ENCODE measurements around the gene KDM5D. TPM values are rescaled to one million over a fixed set of nuclear protein-coding genes. Genes with fewer than 3 reads are reported as not detected.
A peak's percentile ranks its signal among the peaks of the same experiment; 100 is the strongest.

The KDM5D gene
- total RNA-seq (10 to 100 TPM in 1 of 6 donors, under 1 TPM in 1, not detected in 4; 0.28 to 29.5 TPM), polyA plus RNA-seq (10 to 100 TPM in 1 of 2 donors, not detected in 1; 43.0 TPM)

DNA sequence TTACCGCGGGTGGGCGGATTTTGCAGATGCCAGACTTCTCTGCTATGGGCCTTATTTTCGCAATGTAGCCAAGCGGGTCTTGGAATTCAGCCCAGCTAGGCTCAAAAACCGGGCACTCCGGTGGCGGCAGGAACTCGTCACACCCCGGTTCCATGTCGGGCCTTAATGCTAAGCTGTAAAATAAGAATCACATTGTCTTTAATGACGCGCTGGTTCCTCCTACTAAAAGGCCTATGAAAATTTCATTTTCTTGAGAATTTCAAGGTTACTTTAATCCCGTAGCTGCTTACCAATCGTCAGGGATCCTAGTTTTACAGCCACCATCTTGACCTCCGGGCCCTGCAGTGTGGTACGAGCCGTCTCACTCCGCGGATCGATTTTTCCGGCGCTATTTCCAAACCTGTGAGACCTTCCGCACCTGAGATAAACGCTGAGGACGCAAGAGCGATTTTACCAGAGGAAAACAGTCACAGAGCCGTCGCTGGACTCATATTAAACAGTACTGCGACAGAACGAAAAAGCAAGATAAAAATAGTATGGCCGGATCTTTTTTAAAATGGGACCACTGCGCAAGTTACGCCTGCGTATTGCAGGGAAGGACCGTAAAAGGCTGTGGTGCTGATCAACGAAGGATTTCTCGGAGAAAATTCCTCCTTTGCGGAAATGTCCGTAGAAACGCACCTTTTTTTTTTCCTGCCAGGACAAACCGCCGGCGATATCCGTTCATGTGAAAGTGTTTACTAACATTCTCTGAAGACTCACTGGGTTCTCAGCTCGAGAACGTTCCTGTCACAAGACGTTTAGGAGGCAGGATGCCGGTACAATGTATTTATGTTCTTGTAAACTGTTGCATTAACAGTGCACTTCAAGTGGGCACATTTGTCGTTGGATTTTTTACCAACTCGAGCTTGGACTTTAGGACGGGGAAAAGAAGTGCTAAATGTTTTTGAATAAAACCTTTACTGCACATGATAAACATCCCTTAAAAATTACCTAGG, at the start of gene KDM5D:
Gene KDM5D (minus strand): TSS at position 346 of the 998 bp plus-strand sequence. CDS start 192 bp downstream, at position 154.
- Histone ChIP-seq H3K4me1 (no peaks in the 10 kb centered on the region), H3K27me3 (no peaks in the 10 kb centered on the region), H3K36me3 (no peaks in the 10 kb centered on the region), H3K27ac (no peak within 1 kb of the TSS), H3K4me3 (no peak within 1 kb of the TSS), H3K9me3 (no peaks in the 10 kb centered on the region)
- 0% methylated on average over 52 of the region's 52 CpGs; no CpG with 5 or more reads in 1 of the 2 donors for WGBS, 2 donors
- DNase-seq (peak in 1 of 6 donors; percentile 72), FAIRE-seq (no peak), ATAC-seq (no peak)
- intact Hi-C loops (cut with DNase I) = no loop called here
- TF ChIP-seq CTCF (IDR thresholded peaks at IDR 0.05) = no peak

- intact Hi-C loops (cut with DNase I) = no loop called here
- ATAC-seq = no peak
- Histone ChIP-seq H3K36me3 (no peaks in the 10 kb centered on the region), H3K27me3 (no peaks in the 10 kb centered on the region), H3K4me3 (no peak overlapping the region), H3K9me3 (no peaks in the 10 kb centered on the region), H3K27ac (no peak overlapping the region), H3K4me1 (no peaks in the 10 kb centered on the region)
- no peak for FAIRE-seq
- no peak for DNase-seq
- 64% methylated on average over 3 of the region's 3 CpGs; no CpG with 5 or more reads in 1 of the 2 donors for WGBS, 2 donors
- no peak for TF ChIP-seq CTCF (IDR thresholded peaks at IDR 0.05)
These were observed 23.8 kb upstream of the KDM5D start for GRCh38 chrY:19768375-19768774.

GRCh38 chrY:19743331-19743730, 1.2 kb downstream of the KDM5D start:
- DNase-seq (no peak), FAIRE-seq (no peak), ATAC-seq (no peak)
- Histone ChIP-seq H3K4me3 (no peak overlapping the region), H3K27ac (no peak overlapping the region), H3K9me3 (no peaks in the 10 kb centered on the region), H3K27me3 (no peaks in the 10 kb centered on the region), H3K4me1 (no peaks in the 10 kb centered on the region), H3K36me3 (no peaks in the 10 kb centered on the region)
- intact Hi-C loops (cut with DNase I) = no loop called here
- TF ChIP-seq CTCF (IDR thresholded peaks at IDR 0.05) = no peak
- WGBS, 2 donors = 25% methylated on average over 8 of the region's 8 CpGs; no CpG with 5 or more reads in 1 of the 2 donors

DNA sequence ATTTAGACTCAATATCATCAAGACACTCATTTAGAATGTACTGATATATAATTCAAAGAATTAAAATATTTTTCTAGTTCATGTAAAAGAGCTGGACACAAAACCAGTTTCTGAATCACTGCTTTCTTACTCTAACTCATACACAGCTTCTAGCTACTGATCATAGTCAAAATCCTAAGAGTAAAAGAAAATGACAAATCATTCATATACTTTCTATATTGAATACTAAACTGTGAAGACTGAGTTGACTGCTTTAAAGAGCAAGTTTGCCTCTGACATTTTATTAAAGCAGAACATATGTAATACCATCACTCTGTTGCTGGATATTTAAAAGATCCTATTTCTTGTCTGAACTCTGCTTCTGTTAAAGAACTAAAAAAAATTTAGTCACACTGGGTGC, 2.4 kb downstream of the KDM5D start:
- no peak for TF ChIP-seq CTCF (IDR thresholded peaks at IDR 0.05)
- no peaks in the 10 kb centered on the region for H3K36me3 ChIP-seq
- H3K4me3 ChIP-seq = no peak overlapping the region
- ATAC-seq (no peak), DNase-seq (no peak), FAIRE-seq (no peak)
- intact Hi-C loops (cut with DNase I) = no loop called here
- no peaks in the 10 kb centered on the region for H3K4me1 ChIP-seq
- H3K9me3 ChIP-seq = no peaks in the 10 kb centered on the region
- H3K27ac ChIP-seq = no peak overlapping the region
- H3K27me3 ChIP-seq = no peaks in the 10 kb centered on the region

- TF ChIP-seq CTCF (IDR thresholded peaks at IDR 0.05) = no peak
- Histone ChIP-seq H3K4me3 (no peak overlapping the region), H3K4me1 (no peaks in the 10 kb centered on the region), H3K9me3 (no peaks in the 10 kb centered on the region), H3K36me3 (no peaks in the 10 kb centered on the region), H3K27ac (no peak overlapping the region), H3K27me3 (no peaks in the 10 kb centered on the region)
- FAIRE-seq (no peak), DNase-seq (no peak), ATAC-seq (no peak)
- intact Hi-C loops (cut with DNase I) = no loop called here
- WGBS, 2 donors = 53% methylated on average over 1 of the region's 1 CpG; no CpG with 5 or more reads in 1 of the 2 donors
These were observed 10.1 kb downstream of the KDM5D start for GRCh38 chrY:19734425-19734824.
